GM23248 (cell line): ENCODE measurements around the gene KDM6A.

Experiments
- EZH2 ChIP-seq: fragments of 200-600 bp; sonication (generic); IDR thresholded peaks from 2 replicates; pipeline ENCODE4 v1.6.1; 2018; ENCODE audit warnings: antibody characterized with exemption, mild to moderate bottlenecking; ENCODE audit not compliant: insufficient read depth, poor library complexity, severe bottlenecking
- EZH2phosphoT487 ChIP-seq: fragments of 200-600 bp; sonication (generic); IDR thresholded peaks from 2 replicates; pipeline ENCODE4 v1.6.1; 2018; ENCODE audit warnings: antibody characterized with exemption, moderate library complexity, mild to moderate bottlenecking, low read depth; ENCODE audit not compliant: insufficient read depth

GRCh38 chrX:44889824-44890223 is 16.8 kb downstream of the KDM6A start:
- TF ChIP-seq EZH2 (no peak), EZH2phosphoT487 (no peak)
